GM12878 (cell line): ENCODE results near the gene HERPUD1. TPM values are rescaled to one million over a fixed set of nuclear protein-coding genes. Genes with fewer than 3 reads are reported as not detected.

Source experiments
- ASH2L ChIP-seq: fragments of 300-600, 200-600 bp; sonication (generic); IDR thresholded peaks from 2 replicates; pipeline ENCODE4 v1.6.1; 2017; ENCODE audit warnings: low read depth, mild to moderate bottlenecking, borderline replicate concordance
- MTA3 ChIP-seq: IDR thresholded peaks from 2 replicates; pipeline ENCODE4 v1.6.1; 2012; ENCODE audit warnings: low read length, inconsistent platforms, borderline replicate concordance
- NFYB ChIP-seq: IDR thresholded peaks from 2 replicates; pipeline ENCODE4 v1.6.1; 2011; ENCODE audit warnings: low read depth, mild to moderate bottlenecking, low read length, improper control_type of control experiment, moderate library complexity; ENCODE audit not compliant: insufficient read depth
- ZNF217 ChIP-seq: fragments of 450-650 bp; IDR thresholded peaks from 2 replicates; pipeline ENCODE4 v1.6.1; 2017; ENCODE audit warnings: antibody characterized with exemption, mild to moderate bottlenecking
- ZSCAN29 ChIP-seq: fragments of 450-650 bp; IDR thresholded peaks from 2 replicates; pipeline ENCODE4 v1.6.1; 2017; ENCODE audit warnings: mild to moderate bottlenecking, moderate library complexity
- polyA plus RNA-seq, 11 experiments: library from polyadenylated mRNA; depleted of rRNA in 4 of 11; unstranded in 6 of 11; stranded (reverse) in 5 of 11; fragments of >200 nt; fragmentation: Nextera tagmentation in 4 of 11; fragmentation: Illumina TruSeq in 1 of 11; extraction: Ambion mirVana in 4 of 11; extraction: Trizol in 1 of 11; gene quantifications; 1 replicate in 1 of 11; 2 replicates in 10 of 11; pipeline versions ENCODE4 v1.2.1 to v1.2.3, GENCODE V29; 2011 to 2016; ENCODE audit warnings: inconsistent platforms in 2 of 11, missing spikeins in 2 of 11, low read depth in 1 of 11
- total RNA-seq, 4 experiments: library from RNA; depleted of rRNA in 3 of 4; stranded (reverse); fragments of >200 nt in 3 of 4; fragmentation: Illumina TruSeq in 1 of 4; extraction: Trizol in 1 of 4; gene quantifications; 2 replicates each; pipeline versions ENCODE4 v1.2.1 to v1.2.3, GENCODE V29; 2013 to 2021
- TF ChIP-seq, protein P1 (sequence below): IDR thresholded peaks from 2 replicates; pipeline ENCODE4 v1.6.1; 2011; ENCODE audit warnings: mild to moderate bottlenecking, low read depth, low read length, moderate library complexity; ENCODE audit not compliant: insufficient replicate concordance
- TF ChIP-seq, protein P2 (sequence below): IDR thresholded peaks from 2 replicates; pipeline ENCODE4 v1.6.1; 2011; ENCODE audit warnings: borderline replicate concordance, low read depth, mild to moderate bottlenecking, moderate library complexity, low read length; ENCODE audit not compliant: insufficient read depth, poor library complexity, severe bottlenecking
- TF ChIP-seq, protein P3 (sequence below): fragments of 450-650 bp; IDR thresholded peaks from 2 replicates; pipeline ENCODE4 v1.6.1; 2016; ENCODE audit warnings: mild to moderate bottlenecking

Gene HERPUD1
- total and polyA plus RNA-seq, 10 of the 15 experiments (the other 5 are each of a cell fraction or from before 2014, with no cell fraction given) = 32.6 to 212 (median 122) TPM

DNA sequence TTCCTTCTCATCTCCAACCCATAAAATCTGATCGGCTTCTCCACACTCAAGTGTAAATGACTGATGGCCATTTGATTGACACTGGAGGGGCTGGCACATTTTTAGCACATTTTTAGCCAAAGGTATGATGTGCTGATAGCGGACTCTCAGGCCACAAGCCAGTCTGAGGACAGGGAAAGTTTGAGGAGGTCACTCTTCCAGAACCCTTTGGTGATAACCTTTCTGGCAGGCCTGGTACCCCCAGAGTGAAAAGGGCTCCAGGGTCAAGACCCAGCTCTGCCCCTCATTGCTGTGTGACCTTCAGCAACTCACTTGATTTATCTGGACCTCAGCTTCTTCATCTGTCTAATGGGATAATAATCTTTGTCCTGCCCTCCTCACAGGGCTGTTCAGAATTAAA is 55.8 kb downstream of the HERPUD1 start (continued):
- no peak for TF ChIP-seq MTA3
- TF ChIP-seq NFYB = no peak
- TF ChIP-seq, protein P1, sequence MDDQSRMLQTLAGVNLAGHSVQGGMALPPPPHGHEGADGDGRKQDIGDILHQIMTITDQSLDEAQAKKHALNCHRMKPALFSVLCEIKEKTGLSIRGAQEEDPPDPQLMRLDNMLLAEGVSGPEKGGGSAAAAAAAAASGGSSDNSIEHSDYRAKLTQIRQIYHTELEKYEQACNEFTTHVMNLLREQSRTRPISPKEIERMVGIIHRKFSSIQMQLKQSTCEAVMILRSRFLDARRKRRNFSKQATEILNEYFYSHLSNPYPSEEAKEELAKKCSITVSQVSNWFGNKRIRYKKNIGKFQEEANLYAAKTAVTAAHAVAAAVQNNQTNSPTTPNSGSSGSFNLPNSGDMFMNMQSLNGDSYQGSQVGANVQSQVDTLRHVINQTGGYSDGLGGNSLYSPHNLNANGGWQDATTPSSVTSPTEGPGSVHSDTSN = peak; percentile 71
- TF ChIP-seq, protein P2, sequence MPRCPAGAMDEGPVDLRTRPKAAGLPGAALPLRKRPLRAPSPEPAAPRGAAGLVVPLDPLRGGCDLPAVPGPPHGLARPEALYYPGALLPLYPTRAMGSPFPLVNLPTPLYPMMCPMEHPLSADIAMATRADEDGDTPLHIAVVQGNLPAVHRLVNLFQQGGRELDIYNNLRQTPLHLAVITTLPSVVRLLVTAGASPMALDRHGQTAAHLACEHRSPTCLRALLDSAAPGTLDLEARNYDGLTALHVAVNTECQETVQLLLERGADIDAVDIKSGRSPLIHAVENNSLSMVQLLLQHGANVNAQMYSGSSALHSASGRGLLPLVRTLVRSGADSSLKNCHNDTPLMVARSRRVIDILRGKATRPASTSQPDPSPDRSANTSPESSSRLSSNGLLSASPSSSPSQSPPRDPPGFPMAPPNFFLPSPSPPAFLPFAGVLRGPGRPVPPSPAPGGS = no peak
- TF ChIP-seq ASH2L = no peak
- TF ChIP-seq ZSCAN29 = no peak
- TF ChIP-seq ZNF217 = peak; percentile 76; the same call in 1 of the 2 replicates
- TF ChIP-seq, protein P3, sequence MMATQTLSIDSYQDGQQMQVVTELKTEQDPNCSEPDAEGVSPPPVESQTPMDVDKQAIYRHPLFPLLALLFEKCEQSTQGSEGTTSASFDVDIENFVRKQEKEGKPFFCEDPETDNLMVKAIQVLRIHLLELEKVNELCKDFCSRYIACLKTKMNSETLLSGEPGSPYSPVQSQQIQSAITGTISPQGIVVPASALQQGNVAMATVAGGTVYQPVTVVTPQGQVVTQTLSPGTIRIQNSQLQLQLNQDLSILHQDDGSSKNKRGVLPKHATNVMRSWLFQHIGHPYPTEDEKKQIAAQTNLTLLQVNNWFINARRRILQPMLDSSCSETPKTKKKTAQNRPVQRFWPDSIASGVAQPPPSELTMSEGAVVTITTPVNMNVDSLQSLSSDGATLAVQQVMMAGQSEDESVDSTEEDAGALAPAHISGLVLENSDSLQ = peak; percentile 92
